ENCODE measurements around the gene SIN3A. TPM values are rescaled to one million over a fixed set of nuclear protein-coding genes. Genes with fewer than 3 reads are reported as not detected.
"Not testable (repeated sequence)": the region's sequence is repeated elsewhere in the genome, so short reads cannot be mapped to it uniquely, and the experiment has no call there.

The SIN3A gene
- total RNA-seq, 4 donors from 2014 or later = 26.6 to 46.4 (median 35.3) TPM

- no peak for TF ChIP-seq CTCF (IDR thresholded peaks at IDR 0.05)
- ATAC-seq (ENCODE audit: low FRiP score) = peak; percentile 55
These were observed 936 bp downstream of the SIN3A start for GRCh38 chr15:75450307-75451201.

GRCh38 chr15:75449585-75450306 is 1.7 kb downstream of the SIN3A start:
- DNase-seq (ENCODE audit: low spot score) (no peak), ATAC-seq (ENCODE audit: low FRiP score) (no peak)
- no peak for TF ChIP-seq CTCF (IDR thresholded peaks at IDR 0.05)

More at GRCh38 chr15:75450307-75451201, 936 bp downstream of the SIN3A start:
- DNase-seq (ENCODE audit: low spot score) = peak; percentile 86

- not testable (repeated sequence) for DNase-seq (ENCODE audit: low spot score); ATAC-seq (ENCODE audit: low FRiP score)
These were observed 3.3 kb downstream of the SIN3A start for GRCh38 chr15:75448171-75448570.

GRCh38 chr15:75446151-75446550 is 5.3 kb downstream of the SIN3A start:
- ATAC-seq (ENCODE audit: low FRiP score) = no peak
- TF ChIP-seq CTCF (IDR thresholded peaks at IDR 0.05) = no peak
- DNase-seq (ENCODE audit: low spot score) = no peak

GRCh38 chr15:75445324-75445723 is 6.2 kb downstream of the SIN3A start:
- not testable (repeated sequence) for DNase-seq (ENCODE audit: low spot score); ATAC-seq (ENCODE audit: low FRiP score)

- DNase-seq (ENCODE audit: low spot score); ATAC-seq (ENCODE audit: low FRiP score): not testable (repeated sequence)
These were observed 7.5 kb downstream of the SIN3A start for GRCh38 chr15:75443972-75444453.

GRCh38 chr15:75437721-75438120 is 13.8 kb downstream of the SIN3A start:
- no peak for TF ChIP-seq CTCF (IDR thresholded peaks at IDR 0.05)
- no peak for ATAC-seq (ENCODE audit: low FRiP score)
- DNase-seq (ENCODE audit: low spot score) = no peak

- no peak for TF ChIP-seq CTCF (IDR thresholded peaks at IDR 0.05)
- DNase-seq (ENCODE audit: low spot score) (no peak), ATAC-seq (ENCODE audit: low FRiP score) (no peak)
These were observed 14.6 kb downstream of the SIN3A start for GRCh38 chr15:75436881-75437280.
